HUES64 (cell line): ENCODE measurements around the gene MEG3.

Source experiments
- H3K27ac ChIP-seq: 2 replicates; pipeline ENCODE4 v1.7.0; 2013; ENCODE audit warnings: low read depth, low read length, inconsistent platforms
- H3K27me3 ChIP-seq: 2 replicates; pipeline ENCODE4 v1.6.1; 2013; ENCODE audit warnings: mild to moderate bottlenecking, low read length; ENCODE audit not compliant: insufficient read depth
- H3K36me3 ChIP-seq: 2 replicates; pipeline ENCODE4 v1.6.1; 2013; ENCODE audit warnings: mild to moderate bottlenecking, low read length; ENCODE audit not compliant: insufficient read depth
- H3K4me1 ChIP-seq: 2 replicates; pipeline ENCODE4 v1.6.1; 2013; ENCODE audit warnings: mild to moderate bottlenecking, low read length, moderate library complexity; ENCODE audit not compliant: insufficient read depth
- H3K4me3 ChIP-seq: 2 replicates; pipeline ENCODE4 v1.5.1; 2013; ENCODE audit warnings: mild to moderate bottlenecking, low read length, moderate library complexity
- H3K9ac ChIP-seq: 2 replicates; pipeline ENCODE4 v1.6.1; 2013; ENCODE audit warnings: mild to moderate bottlenecking, low read depth, low read length
- H3K9me3 ChIP-seq: 2 replicates; pipeline ENCODE4 v1.6.1; 2013; ENCODE audit warnings: low read depth, low read length; ENCODE audit not compliant: insufficient read depth
- WGBS: fragments of 150-250, 120-280 bp; methylation state at CpG from one replicate; pipeline ENCODE4 v1.1.7; 2013; ENCODE audit warnings: missing lambda C conversion rate; 5-methylcytosine and 5-hydroxymethylcytosine counted together

The MEG3 gene

GRCh38 chr14:100835548-100836310 is 9.8 kb downstream of the MEG3 start:
- H3K36me3 ChIP-seq: no peaks in the 10 kb centered on the region

GRCh38 chr14:100836311-100836805 is 10.4 kb downstream of the MEG3 start:
- Histone ChIP-seq H3K36me3 (no peaks in the 10 kb centered on the region), H3K27me3 (no peaks in the 10 kb centered on the region; the same call in 1 of the 2 replicates), H3K9ac (no peak overlapping the region), H3K4me1 (peaks cover 40% of the 10 kb centered on the region), H3K9me3 (no peaks in the 10 kb centered on the region), H3K27ac (no peak overlapping the region), H3K4me3 (no peak overlapping the region)
- WGBS: 93% methylated on average over 10 of the region's 12 CpGs

More at GRCh38 chr14:100835548-100836310, 9.8 kb downstream of the MEG3 start:
- no peaks in the 10 kb centered on the region for H3K9me3 ChIP-seq
- no peak overlapping the region for H3K9ac ChIP-seq
- H3K4me1 ChIP-seq: peaks cover 44% of the 10 kb centered on the region
- WGBS: 92% methylated on average over 22 of the region's 24 CpGs
- H3K27ac ChIP-seq: no peak overlapping the region
- H3K27me3 ChIP-seq: no peaks in the 10 kb centered on the region; the same call in 1 of the 2 replicates
- no peak overlapping the region for H3K4me3 ChIP-seq

- H3K4me1 ChIP-seq: peaks cover 39% of the 10 kb centered on the region
These were observed 11.3 kb downstream of the MEG3 start for GRCh38 chr14:100836941-100837804.

GRCh38 chr14:100837805-100838350 is 12.0 kb downstream of the MEG3 start:
- Histone ChIP-seq H3K4me1 (peaks cover 38% of the 10 kb centered on the region), H3K27me3 (no peaks in the 10 kb centered on the region; the same call in 1 of the 2 replicates), H3K27ac (no peak overlapping the region), H3K36me3 (no peaks in the 10 kb centered on the region), H3K4me3 (no peak overlapping the region), H3K9me3 (no peaks in the 10 kb centered on the region), H3K9ac (no peak overlapping the region)
- 76% methylated on average over 8 of the region's 8 CpGs for WGBS

More at GRCh38 chr14:100836941-100837804, 11.3 kb downstream of the MEG3 start:
- Histone ChIP-seq H3K9ac (no peak overlapping the region), H3K36me3 (no peaks in the 10 kb centered on the region), H3K27me3 (no peaks in the 10 kb centered on the region; the same call in 1 of the 2 replicates), H3K27ac (no peak overlapping the region), H3K4me3 (no peak overlapping the region), H3K9me3 (no peaks in the 10 kb centered on the region)
- WGBS: 94% methylated on average over 26 of the region's 26 CpGs

- Histone ChIP-seq H3K9me3 (no peaks in the 10 kb centered on the region), H3K27me3 (no peaks in the 10 kb centered on the region; the same call in 1 of the 2 replicates), H3K9ac (peak overlapping the region; percentile 28; the same call in 1 of the 2 replicates), H3K4me3 (no peak overlapping the region), H3K27ac (no peak overlapping the region), H3K4me1 (peaks cover 39% of the 10 kb centered on the region), H3K36me3 (no peaks in the 10 kb centered on the region)
- 79% methylated on average over 14 of the region's 14 CpGs for WGBS
These were observed 12.8 kb downstream of the MEG3 start for GRCh38 chr14:100838493-100839314.

GRCh38 chr14:100839315-100839585 is 13.3 kb downstream of the MEG3 start:
- Histone ChIP-seq H3K9me3 (no peaks in the 10 kb centered on the region), H3K27me3 (no peaks in the 10 kb centered on the region; the same call in 1 of the 2 replicates), H3K4me1 (peaks cover 39% of the 10 kb centered on the region)

GRCh38 chr14:100839681-100840111 is 13.8 kb downstream of the MEG3 start:
- Histone ChIP-seq H3K4me3 (no peak overlapping the region), H3K27me3 (no peaks in the 10 kb centered on the region; the same call in 1 of the 2 replicates), H3K9me3 (no peaks in the 10 kb centered on the region), H3K36me3 (no peaks in the 10 kb centered on the region), H3K27ac (peak overlapping the region; percentile 39), H3K9ac (peak overlapping the region; percentile 51), H3K4me1 (peaks cover 39% of the 10 kb centered on the region)
- WGBS: 84% methylated on average over 12 of the region's 14 CpGs

More at GRCh38 chr14:100839315-100839585, 13.3 kb downstream of the MEG3 start:
- no peak overlapping the region for H3K4me3 ChIP-seq
- peak overlapping the region; percentile 28; the same call in 1 of the 2 replicates for H3K9ac ChIP-seq
- no peak overlapping the region; the same call in 1 of the 2 replicates for H3K27ac ChIP-seq
- 68% methylated on average over 4 of the region's 4 CpGs for WGBS
- H3K36me3 ChIP-seq: no peaks in the 10 kb centered on the region

GRCh38 chr14:100840286-100841065 is 14.6 kb downstream of the MEG3 start:
- Histone ChIP-seq H3K4me1 (peaks cover 39% of the 10 kb centered on the region), H3K27ac (peak overlapping the region; percentile 39), H3K36me3 (no peaks in the 10 kb centered on the region), H3K9ac (peak overlapping the region; percentile 51), H3K27me3 (no peaks in the 10 kb centered on the region; the same call in 1 of the 2 replicates), H3K9me3 (no peaks in the 10 kb centered on the region), H3K4me3 (no peak overlapping the region)
- 60% methylated on average over 21 of the region's 21 CpGs for WGBS

GRCh38 chr14:100841066-100841760 is 15.3 kb downstream of the MEG3 start:
- peak overlapping the region; percentile 39 for H3K27ac ChIP-seq
- no peaks in the 10 kb centered on the region for H3K9me3 ChIP-seq
- H3K36me3 ChIP-seq: no peaks in the 10 kb centered on the region
- no peak overlapping the region for H3K4me3 ChIP-seq
- peak overlapping the region; percentile 38; the same call in 1 of the 2 replicates for H3K9ac ChIP-seq
- H3K4me1 ChIP-seq: peaks cover 39% of the 10 kb centered on the region
- 87% methylated on average over 21 of the region's 21 CpGs for WGBS
- no peaks in the 10 kb centered on the region; the same call in 1 of the 2 replicates for H3K27me3 ChIP-seq
